BLaER1 treated with 17β-estradiol and CSF1 and Interleukin-3, amounts not matched to agents 10 nM and 100 nM (cell line): ENCODE results near the gene BTF3.

Experiments
- H3K27ac ChIP-seq, 11 experiments: shearing (Covaris generic); formaldehyde crosslinking; 2 replicates each; pipeline ENCODE4 v1.8.1; 2022
- H3K27me3 ChIP-seq, 11 experiments: shearing (Covaris generic); formaldehyde crosslinking; 2 replicates each; pipeline ENCODE4 v1.8.1; 2022
- H3K36me3 ChIP-seq, 11 experiments: shearing (Covaris generic); formaldehyde crosslinking; 2 replicates each; pipeline ENCODE4 v1.8.1; 2022
- H3K4me1 ChIP-seq, 10 experiments: shearing (Covaris generic); formaldehyde crosslinking; 2 replicates each; pipeline ENCODE4 v1.8.1; 2022
- H3K4me2 ChIP-seq, 11 experiments: shearing (Covaris generic); formaldehyde crosslinking; 2 replicates each; pipeline ENCODE4 v1.8.1; 2022
- H3K4me3 ChIP-seq, 10 experiments: shearing (Covaris generic); formaldehyde crosslinking; 2 replicates each; pipeline ENCODE4 v1.8.1; 2022
- H3K9ac ChIP-seq, 11 experiments: shearing (Covaris generic); formaldehyde crosslinking; 2 replicates each; pipeline ENCODE4 v1.8.1; 2022
- H3K9me3 ChIP-seq, 11 experiments: shearing (Covaris generic); formaldehyde crosslinking; replicated peaks in 1 of 11; 2 replicates each; pipeline ENCODE4 v1.8.1; 2022
- H4K20me1 ChIP-seq, 11 experiments: shearing (Covaris generic); formaldehyde crosslinking; 2 replicates each; pipeline ENCODE4 v1.8.1; 2022
- Cebpa-rat ChIP-seq, 11 experiments: shearing (Covaris generic); IDR thresholded peaks; 2 replicates each; pipeline ENCODE4 v1.8.1; 2022

BTF3 gene

GRCh38 chr5:73528248-73528647 is 30.0 kb downstream of the BTF3 start:
- no peak overlapping the region for H3K4me3 ChIP-seq
- no peaks in the 10 kb centered on the region for H4K20me1 ChIP-seq
- peaks cover 0 to 5% (median 0%) of the 10 kb centered on the region in 10 experiments; a peak in 2 of 20 replicates for H3K4me1 ChIP-seq
- no peak overlapping the region for H3K9ac ChIP-seq
- no peaks in the 10 kb centered on the region for H3K27me3 ChIP-seq
- no peak for TF ChIP-seq Cebpa-rat (IDR thresholded peaks at IDR 0.05)
- H3K4me2 ChIP-seq: no peak overlapping the region
- no peaks in the 10 kb centered on the region for H3K36me3 ChIP-seq
- H3K27ac ChIP-seq: no peak overlapping the region
- no peaks in the 10 kb centered on the region for H3K9me3 ChIP-seq

GRCh38 chr5:73529081-73529480 is 30.8 kb downstream of the BTF3 start:
- Histone ChIP-seq H3K4me1 (peaks cover 0 to 5% (median 0%) of the 10 kb centered on the region in 10 experiments; a peak in 2 of 20 replicates), H3K27ac (no peak overlapping the region), H3K9ac (no peak overlapping the region), H4K20me1 (no peaks in the 10 kb centered on the region), H3K36me3 (no peaks in the 10 kb centered on the region), H3K27me3 (no peaks in the 10 kb centered on the region), H3K9me3 (no peaks in the 10 kb centered on the region), H3K4me2 (no peak overlapping the region), H3K4me3 (no peak overlapping the region)
- no peak for TF ChIP-seq Cebpa-rat (IDR thresholded peaks at IDR 0.05)

- no peaks in the 10 kb centered on the region for H3K27me3 ChIP-seq
- H3K4me2 ChIP-seq: 0 out of 22 replicates have a peak overlapping the region, but pooled peaks of 1 of the 11 experiments have one; percentile 28
- H3K27ac ChIP-seq: no peak overlapping the region
- peaks cover 0 to 5% (median 0%) of the 10 kb centered on the region in 10 experiments; a peak in 2 of 20 replicates for H3K4me1 ChIP-seq
- TF ChIP-seq Cebpa-rat (IDR thresholded peaks at IDR 0.05): no peak
- peaks cover 0 to 9% (median 0%) of the 10 kb centered on the region in 11 experiments; a peak in 3 of 22 replicates for H3K9me3 ChIP-seq
- no peaks in the 10 kb centered on the region for H4K20me1 ChIP-seq
- no peaks in the 10 kb centered on the region for H3K36me3 ChIP-seq
- no peak overlapping the region for H3K4me3 ChIP-seq
- no peak overlapping the region for H3K9ac ChIP-seq
These were observed 33.1 kb downstream of the BTF3 start for GRCh38 chr5:73531356-73531755.

GRCh38 chr5:73532195-73532594 is 34.0 kb downstream of the BTF3 start:
- no peak for TF ChIP-seq Cebpa-rat (IDR thresholded peaks at IDR 0.05)
- H3K4me2 ChIP-seq: no peak overlapping the region
- no peak overlapping the region for H3K27ac ChIP-seq
- H3K4me1 ChIP-seq: peaks cover 0 to 5% (median 0%) of the 10 kb centered on the region in 10 experiments; a peak in 2 of 20 replicates
- peaks cover 0 to 9% (median 0%) of the 10 kb centered on the region in 11 experiments; a peak in 3 of 22 replicates for H3K9me3 ChIP-seq
- H3K36me3 ChIP-seq: no peaks in the 10 kb centered on the region
- no peaks in the 10 kb centered on the region for H3K27me3 ChIP-seq
- H4K20me1 ChIP-seq: no peaks in the 10 kb centered on the region
- H3K4me3 ChIP-seq: no peak overlapping the region
- no peak overlapping the region for H3K9ac ChIP-seq

- no peaks in the 10 kb centered on the region for H3K36me3 ChIP-seq
- peaks cover 0 to 5% (median 0%) of the 10 kb centered on the region in 10 experiments; a peak in 2 of 20 replicates for H3K4me1 ChIP-seq
- no peak overlapping the region for H3K27ac ChIP-seq
- no peak overlapping the region for H3K9ac ChIP-seq
- H4K20me1 ChIP-seq: no peaks in the 10 kb centered on the region
- H3K4me3 ChIP-seq: no peak overlapping the region
- no peaks in the 10 kb centered on the region for H3K27me3 ChIP-seq
- no peak for TF ChIP-seq Cebpa-rat (IDR thresholded peaks at IDR 0.05)
- H3K4me2 ChIP-seq: no peak overlapping the region
- peaks cover 0 to 9% (median 0%) of the 10 kb centered on the region in 11 experiments; a peak in 3 of 22 replicates for H3K9me3 ChIP-seq
These were observed 35.9 kb downstream of the BTF3 start for GRCh38 chr5:73534011-73534644.

- H3K4me2 ChIP-seq: no peak overlapping the region
- no peaks in the 10 kb centered on the region for H4K20me1 ChIP-seq
- H3K9ac ChIP-seq: no peak overlapping the region
- peaks cover 0 to 9% (median 0%) of the 10 kb centered on the region in 11 experiments; a peak in 3 of 22 replicates for H3K9me3 ChIP-seq
- H3K4me3 ChIP-seq: no peak overlapping the region
- TF ChIP-seq Cebpa-rat (IDR thresholded peaks at IDR 0.05): no peak
- H3K36me3 ChIP-seq: no peaks in the 10 kb centered on the region
- H3K4me1 ChIP-seq: peaks cover 0 to 5% (median 0%) of the 10 kb centered on the region in 10 experiments; a peak in 2 of 20 replicates
- H3K27me3 ChIP-seq: no peaks in the 10 kb centered on the region
- no peak overlapping the region for H3K27ac ChIP-seq
These were observed 36.7 kb downstream of the BTF3 start for GRCh38 chr5:73534971-73535370.

GRCh38 chr5:73539730-73540129 is 41.5 kb downstream of the BTF3 start:
- H3K36me3 ChIP-seq: no peaks in the 10 kb centered on the region
- no peaks in the 10 kb centered on the region for H3K4me1 ChIP-seq
- H3K4me2 ChIP-seq: no peak overlapping the region
- no peak overlapping the region for H3K27ac ChIP-seq
- no peak for TF ChIP-seq Cebpa-rat (IDR thresholded peaks at IDR 0.05)
- no peak overlapping the region for H3K9ac ChIP-seq
- peaks cover 0 to 6% (median 0%) of the 10 kb centered on the region in 11 experiments; a peak in 3 of 22 replicates for H3K9me3 ChIP-seq
- no peak overlapping the region for H3K4me3 ChIP-seq
- no peaks in the 10 kb centered on the region for H3K27me3 ChIP-seq
- no peaks in the 10 kb centered on the region for H4K20me1 ChIP-seq

GRCh38 chr5:73540192-73540591 is 42.0 kb downstream of the BTF3 start:
- no peak overlapping the region for H3K4me3 ChIP-seq
- H3K27ac ChIP-seq: no peak overlapping the region
- no peak for TF ChIP-seq Cebpa-rat (IDR thresholded peaks at IDR 0.05)
- no peak overlapping the region for H3K4me2 ChIP-seq
- no peaks in the 10 kb centered on the region for H3K27me3 ChIP-seq
- H4K20me1 ChIP-seq: no peaks in the 10 kb centered on the region
- H3K36me3 ChIP-seq: no peaks in the 10 kb centered on the region
- no peak overlapping the region for H3K9ac ChIP-seq
- H3K4me1 ChIP-seq: no peaks in the 10 kb centered on the region
- H3K9me3 ChIP-seq: peaks cover 0 to 1% (median 0%) of the 10 kb centered on the region in 11 experiments; a peak in 1 of 22 replicates

GRCh38 chr5:73542020-73542419 is 43.8 kb downstream of the BTF3 start:
- Histone ChIP-seq H3K9me3 (no peaks in the 10 kb centered on the region), H3K4me2 (no peak overlapping the region), H3K27me3 (no peaks in the 10 kb centered on the region), H3K4me1 (no peaks in the 10 kb centered on the region), H3K9ac (no peak overlapping the region), H3K4me3 (no peak overlapping the region), H3K27ac (no peak overlapping the region), H4K20me1 (no peaks in the 10 kb centered on the region), H3K36me3 (no peaks in the 10 kb centered on the region)
- TF ChIP-seq Cebpa-rat (IDR thresholded peaks at IDR 0.05): no peak
